ENCODE results near the gene UBR2. TPM values are rescaled to one million over a fixed set of nuclear protein-coding genes. Genes with fewer than 3 reads are reported as not detected.
A peak's percentile ranks its signal among the peaks of the same experiment; 100 is the strongest.

The UBR2 gene
- total and polyA plus RNA-seq, 2 of the 4 experiments (the other 2 are of a cell fraction), result 7.7 to 32.3 TPM

DNA sequence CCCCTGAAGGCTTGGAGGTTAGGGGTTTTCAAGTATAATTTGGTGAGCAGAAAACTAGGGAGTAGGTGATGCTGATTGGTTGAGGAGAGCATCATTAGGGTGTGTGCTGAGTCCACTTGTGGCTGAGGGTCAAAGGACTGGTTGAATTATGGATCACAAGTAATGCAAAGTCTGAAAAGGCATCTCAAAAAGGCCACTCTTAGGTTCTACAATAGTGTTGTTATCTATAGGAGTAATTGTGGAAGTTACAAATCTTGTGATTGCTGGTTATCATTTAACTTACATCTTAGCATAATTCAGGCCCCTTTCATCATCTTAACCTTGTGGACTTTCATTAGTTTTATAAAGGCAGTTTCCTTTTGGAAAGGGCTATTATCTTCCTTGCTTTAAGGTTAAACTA, 60.8 kb downstream of the UBR2 start:
- Histone ChIP-seq H3K4me1 (ENCODE audit: control insufficient read depth, insufficient read depth, low read length) (no peaks in the 10 kb centered on the region), H3K27ac (ENCODE audit: insufficient read depth, low read length) (no peak overlapping the region), H2BK20ac (ENCODE audit: low read depth, low read length) (no peak overlapping the region), H3K4me3 (ENCODE audit: insufficient read depth, low read depth, low read length) (no peak overlapping the region), H4K91ac (ENCODE audit: insufficient read depth, low read depth, low read length) (no peak overlapping the region), H2AK9ac (replicated peaks; ENCODE audit: low read depth, low read length, poor library complexity) (no peak overlapping the region), H3K14ac (replicated peaks; ENCODE audit: low read depth, low read length) (no peak overlapping the region), H2AK5ac (ENCODE audit: low read depth, low read length) (no peak overlapping the region), H4K8ac (ENCODE audit: low read depth in 2 of 2, low read length in 2 of 2) (no peak overlapping the region), H4K5ac (ENCODE audit: low read depth, low read length) (no peak overlapping the region), H2AFZ (replicated peaks; ENCODE audit: low read length, poor library complexity) (no peak overlapping the region), H3K27me3 (ENCODE audit: control insufficient read depth, insufficient read depth, low read length) (no peaks in the 10 kb centered on the region), H3K4ac (ENCODE audit: low read depth, low read length) (no peak overlapping the region), H2BK120ac (ENCODE audit: low read depth, low read length) (no peak overlapping the region), H2BK5ac (ENCODE audit: low read depth, low read length, poor library complexity, severe bottlenecking) (no peak overlapping the region), H2BK15ac (ENCODE audit: low read depth, low read length) (no peak overlapping the region), H3K56ac (ENCODE audit: extremely low read depth, insufficient read depth, low read length) (no peak overlapping the region), H3K36me3 (ENCODE audit: control insufficient read depth, insufficient read depth, low read length) (peaks cover 16% of the 10 kb centered on the region), H3K9me3 (ENCODE audit: control insufficient read depth, insufficient read depth, low read length) (no peaks in the 10 kb centered on the region), H4K20me1 (ENCODE audit: insufficient read depth, low read length) (no peaks in the 10 kb centered on the region; the same call in 1 of the 2 replicates), H3K18ac (ENCODE audit: low read depth, low read length) (no peak overlapping the region), H3K9ac (ENCODE audit: low read depth, low read length) (no peak overlapping the region), H3K79me1 (ENCODE audit: low read depth in 1 of 2, low read length in 2 of 2) (peaks cover 25% of the 10 kb centered on the region in 2 experiments), H3K4me2 (ENCODE audit: low read depth, low read length) (no peak overlapping the region), H3K23ac (ENCODE audit: low read depth, low read length) (no peak overlapping the region), H3K9me1 (ENCODE audit: insufficient read depth, low read length) (0 out of 2 replicates have a peak, but pooled peaks cover 8% of the 10 kb centered on the region)
- dilution Hi-C loops (cut with HindIII; ENCODE audit: low sequenced_read_pairs, unreplicated experiment) (no loop called here), intact Hi-C loops (cut with micrococcal nuclease) (no loop called here), in situ Hi-C loops (cut with MboI; ENCODE audit: low sequenced_read_pairs) (no loop called here)
- DNase-seq (peak; percentile 15), ATAC-seq (ENCODE audit: low read depth) (no peak)
- TF ChIP-seq NFE2L2 (IDR thresholded peaks at IDR 0.05; ENCODE audit: low read depth, low read length), result no peak
- TF ChIP-seq, protein P1, sequence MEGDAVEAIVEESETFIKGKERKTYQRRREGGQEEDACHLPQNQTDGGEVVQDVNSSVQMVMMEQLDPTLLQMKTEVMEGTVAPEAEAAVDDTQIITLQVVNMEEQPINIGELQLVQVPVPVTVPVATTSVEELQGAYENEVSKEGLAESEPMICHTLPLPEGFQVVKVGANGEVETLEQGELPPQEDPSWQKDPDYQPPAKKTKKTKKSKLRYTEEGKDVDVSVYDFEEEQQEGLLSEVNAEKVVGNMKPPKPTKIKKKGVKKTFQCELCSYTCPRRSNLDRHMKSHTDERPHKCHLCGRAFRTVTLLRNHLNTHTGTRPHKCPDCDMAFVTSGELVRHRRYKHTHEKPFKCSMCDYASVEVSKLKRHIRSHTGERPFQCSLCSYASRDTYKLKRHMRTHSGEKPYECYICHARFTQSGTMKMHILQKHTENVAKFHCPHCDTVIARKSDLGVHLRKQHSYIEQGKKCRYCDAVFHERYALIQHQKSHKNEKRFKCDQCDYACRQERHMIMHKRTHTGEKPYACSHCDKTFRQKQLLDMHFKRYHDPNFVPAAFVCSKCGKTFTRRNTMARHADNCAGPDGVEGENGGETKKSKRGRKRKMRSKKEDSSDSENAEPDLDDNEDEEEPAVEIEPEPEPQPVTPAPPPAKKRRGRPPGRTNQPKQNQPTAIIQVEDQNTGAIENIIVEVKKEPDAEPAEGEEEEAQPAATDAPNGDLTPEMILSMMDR (conservative IDR thresholded peaks at IDR 0.05; ENCODE audit: low read depth, low read length), result no peak
- no peak for TF ChIP-seq POLR2A (IDR thresholded peaks at IDR 0.05; ENCODE audit: low read depth, low read length)
- TF ChIP-seq SMC3 (IDR thresholded peaks at IDR 0.05; ENCODE audit: low read depth, low read length), result no peak
- no peak for TF ChIP-seq RCOR1 (IDR thresholded peaks at IDR 0.05; ENCODE audit: insufficient replicate concordance, low read length)
- TF ChIP-seq MAZ (IDR thresholded peaks at IDR 0.05; ENCODE audit: borderline replicate concordance, low read depth, low read length), result no peak
- no peak for TF ChIP-seq FOS (IDR thresholded peaks at IDR 0.05; ENCODE audit: low read depth, low read length)
- TF ChIP-seq CEBPB (IDR thresholded peaks at IDR 0.05; ENCODE audit: low read depth, low read length), result no peak
- TF ChIP-seq MAFK (IDR thresholded peaks at IDR 0.05; ENCODE audit: low read depth, low read length), result no peak
- TF ChIP-seq, protein P2, sequence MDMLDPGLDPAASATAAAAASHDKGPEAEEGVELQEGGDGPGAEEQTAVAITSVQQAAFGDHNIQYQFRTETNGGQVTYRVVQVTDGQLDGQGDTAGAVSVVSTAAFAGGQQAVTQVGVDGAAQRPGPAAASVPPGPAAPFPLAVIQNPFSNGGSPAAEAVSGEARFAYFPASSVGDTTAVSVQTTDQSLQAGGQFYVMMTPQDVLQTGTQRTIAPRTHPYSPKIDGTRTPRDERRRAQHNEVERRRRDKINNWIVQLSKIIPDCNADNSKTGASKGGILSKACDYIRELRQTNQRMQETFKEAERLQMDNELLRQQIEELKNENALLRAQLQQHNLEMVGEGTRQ (IDR thresholded peaks at IDR 0.05; ENCODE audit: low read depth, low read length), result no peak
- no peak for TF ChIP-seq RAD21 (IDR thresholded peaks at IDR 0.05; ENCODE audit: low read length)
- no peak for TF ChIP-seq RFX5 (IDR thresholded peaks at IDR 0.05; ENCODE audit: low read depth, low read length)
- no peak for TF ChIP-seq BHLHE40 (IDR thresholded peaks at IDR 0.05; ENCODE audit: low read depth, low read length)
- TF ChIP-seq MXI1 (IDR thresholded peaks at IDR 0.05; ENCODE audit: borderline replicate concordance, low read depth, low read length), result no peak
- TF ChIP-seq CHD1 (IDR thresholded peaks at IDR 0.05; ENCODE audit: low read depth, low read length), result no peak
- ChIA-PET CTCF (no interaction called here), POLR2A (ENCODE audit: unreplicated experiment) (no interaction called here)
- BruUV-seq (replicated peaks), result no TSS peak
